SK-N-SH (cell line): ENCODE results near the gene BEST1. TPM values are rescaled to one million over a fixed set of nuclear protein-coding genes. Genes with fewer than 3 reads are reported as not detected.

Source experiments
- CTCF ChIA-PET: fragments of 300-600, 350-600 bp; formaldehyde crosslinking; extraction: SDS; loops from one replicate; lab custom pipeline; 2021; lab: Yijun Ruan, JAX
- POLR2A ChIA-PET: fragments of 350-600 bp; sonication (Branson Sonifier 250); formaldehyde crosslinking; extraction: SDS; loops from one replicate; lab custom pipeline; 2020; ENCODE audit warnings: antibody characterized with exemption, inconsistent platforms; lab: Yijun Ruan, JAX
- DNase-seq: peaks from one replicate; pipeline ENCODE4 v3.0.0; 2012
- H2AFZ ChIP-seq: fragments of 200-600 bp; sonication (generic); 2 replicates; pipeline ENCODE4 v1.8.1; 2016; ENCODE audit warnings: antibody characterized with exemption, mild to moderate bottlenecking, low read depth
- H3F3A ChIP-seq: fragments of 200-600 bp; sonication (generic); replicated peaks from 2 replicates; pipeline ENCODE3; 2016; ENCODE audit warnings: antibody characterized with exemption, mild to moderate bottlenecking; ENCODE audit not compliant: insufficient read depth
- H3K27ac ChIP-seq, 2 experiments: fragments of 200-500 bp in 1 of 2; fragments of 200-600 bp in 1 of 2; sonication (Bioruptor generic) in 1 of 2; sonication (generic), shearing (Covaris generic) in 1 of 2; 2 replicates each; pipeline versions ENCODE4 v1.5.1 to v1.6.1; 2014 to 2016; ENCODE audit warnings: low read depth in 2 of 2, inconsistent platforms in 1 of 2, low read length in 1 of 2, mild to moderate bottlenecking in 1 of 2, mixed read lengths in 1 of 2
- H3K27me3 ChIP-seq: fragments of 200-600 bp; sonication (generic), shearing (Covaris generic); 2 replicates; pipeline ENCODE4 v1.6.1; 2016; ENCODE audit warnings: mixed run types; ENCODE audit not compliant: insufficient read depth
- H3K36me3 ChIP-seq, 2 experiments: fragments of 200-500 bp in 1 of 2; fragments of 200-600 bp in 1 of 2; sonication (Bioruptor generic) in 1 of 2; sonication (generic) in 1 of 2; replicated peaks in 1 of 2; 2 replicates each; pipeline versions ENCODE3 to v1.5.1; 2014 to 2016; ENCODE audit warnings: low read length in 1 of 2, mild to moderate bottlenecking in 1 of 2; ENCODE audit not compliant: insufficient read depth in 2 of 2, control insufficient read depth in 1 of 2
- H3K4me1 ChIP-seq, 2 experiments: fragments of 200-500 bp in 1 of 2; fragments of 200-600 bp in 1 of 2; sonication (Bioruptor generic) in 1 of 2; sonication (generic), shearing (Covaris generic) in 1 of 2; 2 replicates each; pipeline versions ENCODE4 v1.5.1 to v1.6.1; 2014 to 2016; ENCODE audit warnings: low read depth in 1 of 2, low read length in 1 of 2, mixed run types in 1 of 2; ENCODE audit not compliant: insufficient read depth in 2 of 2, control insufficient read depth in 1 of 2
- H3K4me2 ChIP-seq: fragments of 200-600 bp; sonication (generic), shearing (Covaris generic); 2 replicates; pipeline ENCODE4 v1.6.1; 2017; ENCODE audit warnings: mixed run types
- H3K4me3 ChIP-seq, 2 experiments: fragments of 200-500 bp in 1 of 2; fragments of 200-600 bp in 1 of 2; sonication (Bioruptor generic) in 1 of 2; sonication (generic), shearing (Covaris generic) in 1 of 2; 2 replicates each; pipeline versions ENCODE4 v1.5.1 to v1.8.1; 2014 to 2016; ENCODE audit warnings: low read depth in 2 of 2, inconsistent platforms in 1 of 2, low read length in 1 of 2, mild to moderate bottlenecking in 1 of 2, mixed read lengths in 1 of 2, moderate library complexity in 1 of 2
- H3K79me2 ChIP-seq: fragments of 200-600 bp; sonication (generic); 2 replicates; pipeline ENCODE4 v1.8.1; 2017; ENCODE audit warnings: mild to moderate bottlenecking; ENCODE audit not compliant: insufficient read depth
- H3K9ac ChIP-seq: fragments of 200-600 bp; sonication (generic); 2 replicates; pipeline ENCODE4 v1.6.1; 2017; ENCODE audit warnings: mixed run types
- H3K9me2 ChIP-seq: fragments of 200-600 bp; sonication (generic); 2 replicates; pipeline ENCODE4 v1.6.1; 2017; ENCODE audit warnings: mixed run types
- H3K9me3 ChIP-seq: fragments of 200-600 bp; sonication (generic); 2 replicates; pipeline ENCODE4 v1.6.1; 2017; ENCODE audit warnings: mixed run types, mild to moderate bottlenecking, moderate library complexity
- H4K20me1 ChIP-seq: fragments of 200-600 bp; sonication (generic); 2 replicates; pipeline ENCODE4 v1.6.1; 2017; ENCODE audit warnings: mild to moderate bottlenecking, mixed run types; ENCODE audit not compliant: insufficient read depth
- ELF1 ChIP-seq: IDR thresholded peaks from 2 replicates; pipeline ENCODE4 v1.4.0; 2012
- EP300 ChIP-seq, 2 experiments: IDR thresholded peaks; 2 replicates each; pipeline versions ENCODE4 v1.4.0 to v1.6.1; 2012; ENCODE audit warnings: borderline replicate concordance in 1 of 2, low read depth in 1 of 2, low read length in 1 of 2
- EZH2phosphoT487 ChIP-seq: fragments of 200-600 bp; sonication (generic); IDR thresholded peaks from 2 replicates; pipeline ENCODE4 v1.6.1; 2017; ENCODE audit warnings: low read depth, mixed run types, mild to moderate bottlenecking, antibody characterized with exemption, moderate library complexity, borderline replicate concordance
- FOSL2 ChIP-seq: IDR thresholded peaks from 2 replicates; pipeline ENCODE4 v1.4.0; 2012; ENCODE audit warnings: low read depth, mild to moderate bottlenecking, moderate library complexity, borderline replicate concordance
- FOXM1 ChIP-seq: IDR thresholded peaks from 2 replicates; pipeline ENCODE4 v1.4.0; 2012; ENCODE audit warnings: low read depth, mild to moderate bottlenecking
- GABPA ChIP-seq: IDR thresholded peaks from 2 replicates; pipeline ENCODE4 v1.4.0; 2012; ENCODE audit warnings: low read depth, mild to moderate bottlenecking
- GATA2 ChIP-seq: sonication (generic); formaldehyde crosslinking; IDR thresholded peaks from 2 replicates; pipeline ENCODE4 v1.5.0; 2020; ENCODE audit warnings: mild to moderate bottlenecking, missing genetic modification reagents
- MEF2A ChIP-seq: IDR thresholded peaks from 2 replicates; pipeline ENCODE4 v1.4.0; 2012; ENCODE audit warnings: low read depth, borderline replicate concordance
- NFIC ChIP-seq: IDR thresholded peaks from 2 replicates; pipeline ENCODE4 v1.4.0; 2012; ENCODE audit warnings: borderline replicate concordance
- NRF1 ChIP-seq: IDR thresholded peaks from 2 replicates; pipeline ENCODE4 v1.6.1; 2012; ENCODE audit warnings: low read depth, mild to moderate bottlenecking, low read length
- RAD21 ChIP-seq: IDR thresholded peaks from 2 replicates; pipeline ENCODE4 v1.6.1; 2012; ENCODE audit warnings: mild to moderate bottlenecking, low read length
- RCOR1 ChIP-seq: fragments of 150-350 bp; IDR thresholded peaks from 2 replicates; pipeline ENCODE4 v1.6.1; 2017; ENCODE audit warnings: antibody characterized with exemption, low read length
- RFX5 ChIP-seq: IDR thresholded peaks from 2 replicates; pipeline ENCODE4 v1.6.1; 2012; ENCODE audit warnings: mild to moderate bottlenecking, improper control_type of control experiment, low read length
- RXRA ChIP-seq: IDR thresholded peaks from 2 replicates; pipeline ENCODE4 v1.4.0; 2012; ENCODE audit warnings: low read depth, mild to moderate bottlenecking, borderline replicate concordance
- TAF1 ChIP-seq: IDR thresholded peaks from 2 replicates; pipeline ENCODE4 v1.6.1; 2012; ENCODE audit warnings: low read depth, mild to moderate bottlenecking, low read length, moderate library complexity, borderline replicate concordance
- WGBS: methylation state at CpG from one replicate; pipeline ENCODE4 v1.1.6; 2017; ENCODE audit warnings: low lambda C conversion rate; 5-methylcytosine and 5-hydroxymethylcytosine counted together
- polyA plus RNA-seq, 3 experiments: library from polyadenylated mRNA; depleted of rRNA; stranded (reverse); fragments of >200 nt; gene quantifications; 2 replicates each; pipeline ENCODE4 v1.2.3, GENCODE V29; 2012
- TF ChIP-seq, protein P1 (sequence below): IDR thresholded peaks from 2 replicates; pipeline ENCODE4 v1.4.0; 2012; ENCODE audit warnings: low read depth
- TF ChIP-seq, protein P2 (sequence below): fragments of 150-350 bp; IDR thresholded peaks from 2 replicates; pipeline ENCODE4 v1.6.1; 2016; ENCODE audit warnings: mild to moderate bottlenecking, low read depth, low read length
- TF ChIP-seq, protein P3 (sequence below): IDR thresholded peaks from 2 replicates; pipeline ENCODE4 v1.6.1; 2012; ENCODE audit warnings: mild to moderate bottlenecking, low read depth, low read length, moderate library complexity
- TF ChIP-seq, protein P4 (sequence below): fragments of 200-600 bp; sonication (generic); IDR thresholded peaks from 2 replicates; pipeline ENCODE4 v1.6.1; 2017; ENCODE audit warnings: antibody characterized with exemption, mild to moderate bottlenecking, moderate library complexity

Gene BEST1
- polyA plus RNA-seq, 1 of the 3 experiments (the other 2 are of a cell fraction): 0.30 TPM

DNA sequence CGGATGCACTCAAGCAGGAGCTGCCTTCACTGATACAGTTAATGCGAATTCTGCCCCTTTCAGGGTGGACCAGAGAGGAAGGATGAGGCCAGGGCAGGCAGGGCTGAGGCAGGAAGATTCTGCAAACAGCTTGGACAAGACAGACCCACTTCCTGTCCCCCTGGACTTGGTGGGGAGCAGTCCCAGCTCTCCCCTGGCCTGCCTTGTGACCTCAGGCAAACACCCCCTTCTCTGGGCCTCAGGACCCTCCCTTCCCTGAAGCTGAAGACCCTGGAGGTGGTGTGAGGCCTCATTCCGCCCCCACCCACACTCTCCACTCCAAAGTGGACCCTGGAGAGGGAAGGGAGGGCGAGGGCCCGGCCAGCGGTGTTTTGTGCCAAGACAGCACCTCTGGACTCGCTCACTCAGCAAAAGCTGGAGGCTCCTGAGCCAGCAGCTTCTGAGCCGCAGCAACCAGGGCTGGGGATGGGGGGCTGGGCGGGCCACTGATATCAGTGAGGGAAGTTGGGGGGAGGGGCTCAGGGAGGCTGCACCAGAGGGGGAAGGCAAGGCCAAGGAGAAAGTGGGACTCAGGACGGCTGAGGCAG, 41.3 kb upstream of the BEST1 start:
- Histone ChIP-seq H3K36me3 (peaks cover 0 to 6% of the 10 kb centered on the region in 2 experiments), H3K27ac (no peak overlapping the region), H3K4me3 (no peak overlapping the region), H3F3A (no peaks in the 10 kb centered on the region), H3K9me2 (no peaks in the 10 kb centered on the region), H3K27me3 (no peaks in the 10 kb centered on the region), H2AFZ (no peak overlapping the region), H3K9me3 (no peaks in the 10 kb centered on the region), H3K4me1 (no peaks in the 10 kb centered on the region), H3K4me2 (no peak overlapping the region), H3K79me2 (no peaks in the 10 kb centered on the region), H3K9ac (no peak overlapping the region), H4K20me1 (no peaks in the 10 kb centered on the region)
- TF ChIP-seq RXRA (no peak), FOSL2 (no peak), FOXM1 (no peak)
- no peak for DNase-seq
- CTCF ChIA-PET: interaction anchor here (0.8 to 5.4 kb wide), 8 partner anchors 8 to 199 kb away, joined by 3 to 82 read pairs (median 10); partner anchors contain the start of genes BEST1 and RAB3IL1
- 98% methylated on average over 7 of the region's 10 CpGs for WGBS
- POLR2A ChIA-PET: interaction anchor here (1.1 to 1.4 kb wide), 2 partner anchors 15 to 41 kb away, joined by 3 to 4 read pairs; no protein-coding TSS in a partner anchor

DNA sequence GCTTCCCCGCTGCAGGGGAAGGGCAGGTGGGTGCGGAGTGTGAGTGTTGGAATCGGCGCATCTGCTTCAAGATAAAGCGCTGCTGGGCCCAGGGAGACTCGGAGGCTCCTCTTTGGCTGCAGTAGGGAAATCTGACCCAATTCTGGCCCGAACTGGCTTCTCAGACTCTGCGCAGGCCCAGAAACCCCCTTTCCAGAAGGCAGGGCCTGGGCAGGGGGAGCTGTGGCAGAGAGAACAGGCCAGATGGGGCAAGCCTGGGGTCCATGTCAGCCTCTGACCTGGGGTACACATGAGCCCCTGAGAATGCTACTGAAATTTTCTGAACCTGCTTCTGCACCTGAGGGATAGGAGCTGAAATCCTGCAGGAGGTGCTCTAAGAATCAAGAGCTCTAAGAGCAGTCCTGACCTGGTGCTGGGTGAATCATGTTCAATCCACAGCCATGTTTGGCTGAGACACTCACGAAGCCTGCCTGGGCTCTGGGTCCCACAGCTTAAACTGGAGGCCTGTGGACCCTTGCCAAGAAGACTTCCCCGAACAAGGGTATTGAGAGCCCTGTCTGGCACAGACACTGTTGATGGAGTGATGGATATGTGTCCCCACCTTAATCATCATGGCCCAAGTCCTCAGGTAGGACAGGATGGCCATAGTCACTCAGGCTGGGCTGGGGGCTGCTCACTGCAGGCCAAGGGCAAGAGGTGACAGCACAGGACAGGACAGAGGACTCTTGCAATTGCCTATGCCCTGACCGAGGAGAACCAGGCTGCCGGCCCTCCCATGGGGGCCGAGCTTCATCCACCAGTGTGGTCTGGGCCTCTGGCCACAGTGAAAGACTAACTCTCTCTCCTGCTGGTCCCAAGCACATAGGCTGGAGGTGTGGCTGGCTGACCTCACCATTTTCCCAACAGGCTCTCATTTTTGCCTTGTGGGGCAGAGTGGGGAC, 39.7 kb upstream of the BEST1 start:
- Histone ChIP-seq H3F3A (no peaks in the 10 kb centered on the region), H3K27me3 (no peaks in the 10 kb centered on the region), H3K9ac (no peak overlapping the region), H3K79me2 (no peaks in the 10 kb centered on the region), H3K4me2 (no peak overlapping the region), H3K9me2 (no peaks in the 10 kb centered on the region), H3K4me1 (no peaks in the 10 kb centered on the region), H3K36me3 (peaks cover 0 to 6% of the 10 kb centered on the region in 2 experiments), H4K20me1 (no peaks in the 10 kb centered on the region), H3K27ac (no peak overlapping the region), H2AFZ (no peak overlapping the region), H3K4me3 (no peak overlapping the region), H3K9me3 (no peaks in the 10 kb centered on the region)
- ChIA-PET CTCF (interaction anchor here (1.4 to 5.4 kb wide), 6 partner anchors 12 to 198 kb away, joined by 3 to 82 read pairs (median 22); partner anchors contain the start of gene BEST1), POLR2A (no interaction called here)
- WGBS: 94% methylated on average over 7 of the region's 13 CpGs
- DNase-seq: peak; percentile 14
- TF ChIP-seq MEF2A (no peak), GABPA (no peak), GATA2 (CRISPR knock-in tag) (no peak), RCOR1 (no peak), RAD21 (no peak), ELF1 (no peak), RFX5 (no peak), NRF1 (no peak), EZH2phosphoT487 (no peak), EP300 (IDR thresholded peaks at IDR 0.05; ENCODE audit: borderline replicate concordance in 1 of 2, low read depth in 1 of 2, low read length in 1 of 2) (no peak), NFIC (no peak), TAF1 (no peak), FOSL2 (no peak)
- TF ChIP-seq, protein P1, sequence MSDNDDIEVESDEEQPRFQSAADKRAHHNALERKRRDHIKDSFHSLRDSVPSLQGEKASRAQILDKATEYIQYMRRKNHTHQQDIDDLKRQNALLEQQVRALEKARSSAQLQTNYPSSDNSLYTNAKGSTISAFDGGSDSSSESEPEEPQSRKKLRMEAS: no peak
- TF ChIP-seq, protein P2, sequence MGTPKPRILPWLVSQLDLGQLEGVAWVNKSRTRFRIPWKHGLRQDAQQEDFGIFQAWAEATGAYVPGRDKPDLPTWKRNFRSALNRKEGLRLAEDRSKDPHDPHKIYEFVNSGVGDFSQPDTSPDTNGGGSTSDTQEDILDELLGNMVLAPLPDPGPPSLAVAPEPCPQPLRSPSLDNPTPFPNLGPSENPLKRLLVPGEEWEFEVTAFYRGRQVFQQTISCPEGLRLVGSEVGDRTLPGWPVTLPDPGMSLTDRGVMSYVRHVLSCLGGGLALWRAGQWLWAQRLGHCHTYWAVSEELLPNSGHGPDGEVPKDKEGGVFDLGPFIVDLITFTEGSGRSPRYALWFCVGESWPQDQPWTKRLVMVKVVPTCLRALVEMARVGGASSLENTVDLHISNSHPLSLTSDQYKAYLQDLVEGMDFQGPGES: no peak
- TF ChIP-seq, protein P3, sequence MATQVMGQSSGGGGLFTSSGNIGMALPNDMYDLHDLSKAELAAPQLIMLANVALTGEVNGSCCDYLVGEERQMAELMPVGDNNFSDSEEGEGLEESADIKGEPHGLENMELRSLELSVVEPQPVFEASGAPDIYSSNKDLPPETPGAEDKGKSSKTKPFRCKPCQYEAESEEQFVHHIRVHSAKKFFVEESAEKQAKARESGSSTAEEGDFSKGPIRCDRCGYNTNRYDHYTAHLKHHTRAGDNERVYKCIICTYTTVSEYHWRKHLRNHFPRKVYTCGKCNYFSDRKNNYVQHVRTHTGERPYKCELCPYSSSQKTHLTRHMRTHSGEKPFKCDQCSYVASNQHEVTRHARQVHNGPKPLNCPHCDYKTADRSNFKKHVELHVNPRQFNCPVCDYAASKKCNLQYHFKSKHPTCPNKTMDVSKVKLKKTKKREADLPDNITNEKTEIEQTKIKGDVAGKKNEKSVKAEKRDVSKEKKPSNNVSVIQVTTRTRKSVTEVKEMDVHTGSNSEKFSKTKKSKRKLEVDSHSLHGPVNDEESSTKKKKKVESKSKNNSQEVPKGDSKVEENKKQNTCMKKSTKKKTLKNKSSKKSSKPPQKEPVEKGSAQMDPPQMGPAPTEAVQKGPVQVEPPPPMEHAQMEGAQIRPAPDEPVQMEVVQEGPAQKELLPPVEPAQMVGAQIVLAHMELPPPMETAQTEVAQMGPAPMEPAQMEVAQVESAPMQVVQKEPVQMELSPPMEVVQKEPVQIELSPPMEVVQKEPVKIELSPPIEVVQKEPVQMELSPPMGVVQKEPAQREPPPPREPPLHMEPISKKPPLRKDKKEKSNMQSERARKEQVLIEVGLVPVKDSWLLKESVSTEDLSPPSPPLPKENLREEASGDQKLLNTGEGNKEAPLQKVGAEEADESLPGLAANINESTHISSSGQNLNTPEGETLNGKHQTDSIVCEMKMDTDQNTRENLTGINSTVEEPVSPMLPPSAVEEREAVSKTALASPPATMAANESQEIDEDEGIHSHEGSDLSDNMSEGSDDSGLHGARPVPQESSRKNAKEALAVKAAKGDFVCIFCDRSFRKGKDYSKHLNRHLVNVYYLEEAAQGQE: no peak
- TF ChIP-seq, protein P4, sequence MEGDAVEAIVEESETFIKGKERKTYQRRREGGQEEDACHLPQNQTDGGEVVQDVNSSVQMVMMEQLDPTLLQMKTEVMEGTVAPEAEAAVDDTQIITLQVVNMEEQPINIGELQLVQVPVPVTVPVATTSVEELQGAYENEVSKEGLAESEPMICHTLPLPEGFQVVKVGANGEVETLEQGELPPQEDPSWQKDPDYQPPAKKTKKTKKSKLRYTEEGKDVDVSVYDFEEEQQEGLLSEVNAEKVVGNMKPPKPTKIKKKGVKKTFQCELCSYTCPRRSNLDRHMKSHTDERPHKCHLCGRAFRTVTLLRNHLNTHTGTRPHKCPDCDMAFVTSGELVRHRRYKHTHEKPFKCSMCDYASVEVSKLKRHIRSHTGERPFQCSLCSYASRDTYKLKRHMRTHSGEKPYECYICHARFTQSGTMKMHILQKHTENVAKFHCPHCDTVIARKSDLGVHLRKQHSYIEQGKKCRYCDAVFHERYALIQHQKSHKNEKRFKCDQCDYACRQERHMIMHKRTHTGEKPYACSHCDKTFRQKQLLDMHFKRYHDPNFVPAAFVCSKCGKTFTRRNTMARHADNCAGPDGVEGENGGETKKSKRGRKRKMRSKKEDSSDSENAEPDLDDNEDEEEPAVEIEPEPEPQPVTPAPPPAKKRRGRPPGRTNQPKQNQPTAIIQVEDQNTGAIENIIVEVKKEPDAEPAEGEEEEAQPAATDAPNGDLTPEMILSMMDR: no peak
